Measurements from ENCODE around the gene YTHDC1. TPM values are rescaled to one million over a fixed set of nuclear protein-coding genes. Genes with fewer than 3 reads are reported as not detected.

The YTHDC1 gene
- total RNA-seq, 1 donor from 2014 or later: 46.1 TPM

DNA sequence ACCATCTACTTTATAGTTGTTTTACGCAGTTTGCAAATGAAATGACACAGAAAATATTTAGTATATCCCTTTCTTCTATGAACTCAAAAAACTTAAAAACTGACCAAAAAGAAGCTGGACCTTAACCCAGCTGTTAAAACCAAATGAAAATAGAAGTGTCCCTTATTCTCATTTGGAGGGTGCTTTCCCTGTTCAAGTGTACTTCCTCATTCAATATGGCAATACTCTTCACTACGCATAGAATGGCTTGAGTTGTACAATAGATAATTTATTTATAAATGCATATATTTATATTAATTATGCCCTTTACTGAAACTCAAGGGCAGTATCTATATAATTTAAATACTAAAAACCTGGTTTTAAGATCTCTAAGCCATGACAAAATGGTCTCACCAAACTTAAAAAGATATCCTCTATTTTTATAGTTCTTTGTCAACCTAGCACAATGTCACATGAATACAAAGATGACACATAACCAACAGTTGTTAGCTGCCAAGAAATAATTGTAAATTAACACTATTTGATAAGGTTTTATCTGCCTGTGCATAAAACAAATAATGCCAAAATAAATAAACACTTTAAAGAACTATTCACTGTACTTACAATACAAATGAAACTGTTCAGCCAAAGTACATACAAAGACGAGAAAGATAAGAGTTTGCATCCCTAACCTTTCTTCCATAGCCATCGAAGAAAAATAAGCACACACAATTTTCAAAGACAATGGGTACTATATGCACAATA lies 25.2 kb downstream of the YTHDC1 start:
- TF ChIP-seq, protein P1, sequence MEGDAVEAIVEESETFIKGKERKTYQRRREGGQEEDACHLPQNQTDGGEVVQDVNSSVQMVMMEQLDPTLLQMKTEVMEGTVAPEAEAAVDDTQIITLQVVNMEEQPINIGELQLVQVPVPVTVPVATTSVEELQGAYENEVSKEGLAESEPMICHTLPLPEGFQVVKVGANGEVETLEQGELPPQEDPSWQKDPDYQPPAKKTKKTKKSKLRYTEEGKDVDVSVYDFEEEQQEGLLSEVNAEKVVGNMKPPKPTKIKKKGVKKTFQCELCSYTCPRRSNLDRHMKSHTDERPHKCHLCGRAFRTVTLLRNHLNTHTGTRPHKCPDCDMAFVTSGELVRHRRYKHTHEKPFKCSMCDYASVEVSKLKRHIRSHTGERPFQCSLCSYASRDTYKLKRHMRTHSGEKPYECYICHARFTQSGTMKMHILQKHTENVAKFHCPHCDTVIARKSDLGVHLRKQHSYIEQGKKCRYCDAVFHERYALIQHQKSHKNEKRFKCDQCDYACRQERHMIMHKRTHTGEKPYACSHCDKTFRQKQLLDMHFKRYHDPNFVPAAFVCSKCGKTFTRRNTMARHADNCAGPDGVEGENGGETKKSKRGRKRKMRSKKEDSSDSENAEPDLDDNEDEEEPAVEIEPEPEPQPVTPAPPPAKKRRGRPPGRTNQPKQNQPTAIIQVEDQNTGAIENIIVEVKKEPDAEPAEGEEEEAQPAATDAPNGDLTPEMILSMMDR (IDR thresholded peaks at IDR 0.05; ENCODE audit: insufficient read depth, low read length, poor library complexity, severe bottlenecking): no peak
- H3K36me3 ChIP-seq (ENCODE audit: control insufficient read depth, insufficient read depth, low read length): peaks cover 2% of the 10 kb centered on the region
- H3K27me3 ChIP-seq (ENCODE audit: control insufficient read depth, insufficient read depth, low read length): no peaks in the 10 kb centered on the region
- no peak for DNase-seq (ENCODE audit: low read depth)
- H3K4me3 ChIP-seq (ENCODE audit: low read depth, low read length): no peak overlapping the region

DNA sequence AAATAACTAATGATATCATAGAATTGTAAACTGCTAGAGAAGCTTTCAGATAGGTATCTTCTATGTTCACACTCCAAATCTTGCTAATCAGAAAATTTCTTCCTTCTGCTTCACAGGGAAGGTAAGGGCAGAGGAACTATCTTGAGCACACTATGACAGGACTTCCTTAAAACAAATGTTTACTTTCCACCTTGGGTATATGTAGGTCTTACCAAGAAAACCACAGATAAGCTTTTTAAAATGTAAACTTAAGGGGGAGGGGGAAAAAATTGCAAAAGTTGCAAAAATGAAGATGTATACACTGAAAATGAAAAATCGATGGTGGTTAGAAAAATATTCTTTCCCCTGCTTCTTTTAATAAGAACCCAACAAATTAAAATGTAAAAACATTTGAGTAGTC lies 30.9 kb downstream of the YTHDC1 start:
- no peaks in the 10 kb centered on the region for H3K27me3 ChIP-seq (ENCODE audit: control insufficient read depth, insufficient read depth, low read length)
- TF ChIP-seq, protein P1 (IDR thresholded peaks at IDR 0.05; ENCODE audit: insufficient read depth, low read length, poor library complexity, severe bottlenecking): no peak
- H3K4me3 ChIP-seq (ENCODE audit: low read depth, low read length): no peak overlapping the region
- no peaks in the 10 kb centered on the region for H3K36me3 ChIP-seq (ENCODE audit: control insufficient read depth, insufficient read depth, low read length)
- DNase-seq (ENCODE audit: low read depth): no peak

DNA sequence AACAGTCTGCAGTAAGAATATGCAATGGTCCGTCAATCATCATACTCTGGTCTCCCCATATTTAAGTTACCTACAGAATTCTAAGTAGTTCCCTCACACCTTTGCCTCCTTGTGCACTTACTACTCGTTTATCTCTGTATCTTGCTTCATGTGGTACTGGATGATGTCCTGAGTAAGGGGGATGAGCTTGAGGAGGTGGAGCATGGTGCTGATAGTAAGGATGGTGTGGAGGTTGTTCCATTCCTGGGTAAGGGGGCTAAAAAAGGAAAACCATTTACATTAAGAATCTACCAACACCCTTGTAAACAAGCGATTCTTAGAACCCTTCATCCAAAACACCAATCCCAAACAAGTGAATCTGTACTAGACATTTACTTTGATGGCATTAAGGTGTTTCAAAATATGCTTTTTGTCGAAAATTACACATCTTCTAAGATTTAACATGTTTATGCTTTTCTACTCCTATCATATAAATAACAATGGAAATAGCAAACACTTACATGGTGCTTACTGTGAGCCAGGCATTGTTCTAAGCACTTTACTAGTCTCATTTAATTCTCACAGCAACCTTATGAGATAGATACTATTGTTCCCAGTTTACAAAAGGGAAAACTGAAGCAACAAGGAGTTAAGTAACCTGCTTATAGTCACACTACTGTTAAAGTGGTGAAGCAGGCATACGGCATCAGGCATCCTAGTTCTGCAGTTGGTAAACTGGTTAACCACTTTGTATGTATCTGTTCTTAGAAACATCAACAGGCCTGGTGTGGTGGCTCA lies 33.5 kb downstream of the YTHDC1 start:
- Histone ChIP-seq H3K36me3 (ENCODE audit: control insufficient read depth, insufficient read depth, low read length) (no peaks in the 10 kb centered on the region), H3K4me3 (ENCODE audit: low read depth, low read length) (no peak overlapping the region), H3K27me3 (ENCODE audit: control insufficient read depth, insufficient read depth, low read length) (no peaks in the 10 kb centered on the region)
- DNase-seq (ENCODE audit: low read depth): no peak
- TF ChIP-seq, protein P1 (IDR thresholded peaks at IDR 0.05; ENCODE audit: insufficient read depth, low read length, poor library complexity, severe bottlenecking): no peak

DNA sequence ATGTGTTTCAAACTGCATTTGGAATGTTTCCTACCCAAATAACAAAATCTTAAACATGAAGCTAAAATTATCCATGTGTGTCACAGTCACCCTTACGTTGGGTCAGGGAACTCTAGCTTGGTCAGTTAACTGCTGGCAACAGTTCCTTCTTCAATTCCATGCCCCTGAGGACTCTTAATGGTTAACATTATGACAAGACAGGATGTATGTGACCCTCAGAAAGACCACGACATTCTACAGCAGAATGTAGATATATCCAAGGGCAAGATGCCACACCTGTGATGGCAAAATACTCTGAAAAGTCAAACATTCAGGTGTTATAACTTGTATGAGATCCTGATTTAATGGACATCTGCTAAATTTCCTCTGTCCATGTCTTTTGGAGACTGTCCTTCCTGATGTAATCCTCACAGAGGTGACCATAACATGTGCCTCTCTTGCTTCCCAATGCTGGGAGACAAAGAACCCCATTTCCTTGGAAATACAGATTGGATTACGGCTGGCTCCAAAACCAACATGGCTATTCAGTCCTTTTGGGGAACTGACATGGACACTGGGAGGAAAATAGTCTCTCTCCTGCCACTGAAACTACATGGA lies 39.1 kb downstream of the YTHDC1 start:
- DNase-seq (ENCODE audit: low read depth): no peak
- Histone ChIP-seq H3K27me3 (ENCODE audit: control insufficient read depth, insufficient read depth, low read length) (no peaks in the 10 kb centered on the region), H3K4me3 (ENCODE audit: low read depth, low read length) (no peak overlapping the region), H3K36me3 (ENCODE audit: control insufficient read depth, insufficient read depth, low read length) (no peaks in the 10 kb centered on the region)
- TF ChIP-seq, protein P1 (IDR thresholded peaks at IDR 0.05; ENCODE audit: insufficient read depth, low read length, poor library complexity, severe bottlenecking): no peak

DNA sequence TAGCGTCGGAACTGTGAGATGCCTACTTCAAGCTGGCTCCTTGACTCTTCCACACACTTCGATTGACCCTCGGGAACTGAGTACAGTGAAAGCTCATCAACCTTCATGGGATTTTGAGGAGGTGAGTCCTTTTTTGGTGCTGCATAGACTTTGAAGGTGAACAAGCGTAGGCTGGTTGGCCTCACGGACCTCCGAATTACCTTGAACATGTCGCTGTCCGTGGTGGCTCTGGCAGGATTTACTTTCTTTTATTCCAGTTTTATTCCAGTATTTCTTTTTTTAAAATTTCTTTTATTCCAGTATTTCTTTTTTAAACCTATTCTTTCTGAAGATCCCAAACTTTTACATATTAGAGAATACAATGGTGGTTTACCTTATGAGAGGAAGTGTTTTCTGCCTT lies 45.2 kb downstream of the YTHDC1 start:
- TF ChIP-seq, protein P1 (IDR thresholded peaks at IDR 0.05; ENCODE audit: insufficient read depth, low read length, poor library complexity, severe bottlenecking): no peak
- H3K36me3 ChIP-seq (ENCODE audit: control insufficient read depth, insufficient read depth, low read length): no peaks in the 10 kb centered on the region
- no peaks in the 10 kb centered on the region for H3K27me3 ChIP-seq (ENCODE audit: control insufficient read depth, insufficient read depth, low read length)
- DNase-seq (ENCODE audit: low read depth): no peak
- no peak overlapping the region for H3K4me3 ChIP-seq (ENCODE audit: low read depth, low read length)
